Activated T-helper 1 cell treated with anti-CD3 and anti-CD28 coated beads, Interleukin-2, amount 50 U/mL, for 16 hours (primary cell): ENCODE measurements around the gene TAF4.

Experiments used
- DNase-seq, 2 donors: peaks; one replicate each; pipeline ENCODE4 v3.0.0-alpha.2; 2020; ENCODE audit warnings: low read depth in 1 of 2, low spot score in 1 of 2

The TAF4 gene

DNA sequence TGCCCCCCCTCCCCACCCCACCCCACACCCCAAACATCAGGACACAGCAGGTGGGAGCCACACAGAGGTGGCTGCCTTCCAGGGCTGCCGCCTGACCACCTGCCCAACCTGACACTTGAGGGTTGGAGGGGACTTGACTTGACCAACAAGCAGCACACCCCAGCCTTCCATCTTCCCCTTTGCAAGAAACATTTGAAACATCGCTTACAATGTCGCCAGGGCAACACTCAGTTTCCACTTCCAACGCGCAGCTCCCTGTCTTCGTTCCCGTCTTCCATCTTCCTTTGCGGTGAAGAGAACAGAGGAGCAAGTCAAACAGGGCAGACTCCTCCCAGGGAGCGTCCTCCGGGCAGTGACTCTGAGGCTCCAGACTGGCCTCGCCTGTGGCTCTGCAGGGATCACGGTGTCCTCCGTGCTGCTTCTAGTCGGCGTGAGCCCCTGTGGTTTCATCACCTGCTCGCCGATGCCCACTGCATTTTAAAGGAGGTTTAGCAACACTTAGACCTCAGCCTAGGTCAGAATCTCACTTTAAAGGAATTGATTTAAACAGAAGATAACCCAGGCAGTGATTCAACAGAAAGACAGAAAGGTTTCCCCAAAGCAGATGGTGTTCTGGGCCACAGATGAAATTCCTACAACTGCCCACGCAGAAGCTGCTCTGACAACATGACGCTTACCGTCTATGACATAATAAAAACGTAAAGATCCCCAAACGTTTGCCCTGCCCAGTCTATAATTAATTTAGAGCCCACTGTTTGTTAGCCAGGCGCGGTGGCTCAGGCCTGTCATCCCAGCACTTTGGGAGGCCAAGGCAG is 130.8 kb downstream of the TAF4 start:
- DNase-seq: no peak

DNA sequence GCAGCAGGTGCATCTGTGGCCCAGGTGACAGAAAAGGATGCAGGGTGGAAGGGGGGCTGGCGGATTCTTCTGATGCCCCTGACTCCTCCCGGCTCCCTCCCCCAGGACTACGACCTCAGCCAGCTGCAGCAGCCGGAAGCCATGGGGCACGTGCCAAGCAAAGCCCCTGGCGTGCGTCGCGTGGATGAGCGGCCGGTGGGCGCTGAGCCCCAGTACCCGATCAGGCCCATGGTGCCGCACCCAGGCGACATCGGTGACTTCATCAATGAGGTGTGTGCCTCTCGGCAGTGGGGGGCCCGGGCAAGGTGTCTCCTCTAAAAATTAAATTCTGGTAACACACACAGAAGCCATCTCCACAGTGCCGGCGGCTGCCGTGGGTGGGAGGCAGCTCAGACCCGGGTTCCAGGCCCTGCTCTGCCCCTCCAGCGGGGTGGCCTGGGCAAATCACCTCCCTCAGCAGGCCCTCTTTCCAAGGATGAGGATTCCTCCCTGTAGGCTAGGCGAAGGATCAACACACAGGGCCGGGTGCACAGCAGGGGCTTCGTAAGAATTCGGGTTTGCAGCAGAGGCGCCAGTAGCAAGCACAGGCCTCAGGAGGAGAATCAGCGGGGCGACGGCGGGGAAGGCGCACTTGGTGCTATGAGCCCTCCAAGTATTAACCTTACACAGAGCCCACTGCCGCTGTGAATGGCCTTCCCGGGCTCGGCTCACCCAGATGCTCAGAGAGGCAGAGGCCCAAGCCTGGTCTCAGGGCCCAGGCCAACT is 131.5 kb downstream of the TAF4 start:
- DNase-seq: no peak

DNA sequence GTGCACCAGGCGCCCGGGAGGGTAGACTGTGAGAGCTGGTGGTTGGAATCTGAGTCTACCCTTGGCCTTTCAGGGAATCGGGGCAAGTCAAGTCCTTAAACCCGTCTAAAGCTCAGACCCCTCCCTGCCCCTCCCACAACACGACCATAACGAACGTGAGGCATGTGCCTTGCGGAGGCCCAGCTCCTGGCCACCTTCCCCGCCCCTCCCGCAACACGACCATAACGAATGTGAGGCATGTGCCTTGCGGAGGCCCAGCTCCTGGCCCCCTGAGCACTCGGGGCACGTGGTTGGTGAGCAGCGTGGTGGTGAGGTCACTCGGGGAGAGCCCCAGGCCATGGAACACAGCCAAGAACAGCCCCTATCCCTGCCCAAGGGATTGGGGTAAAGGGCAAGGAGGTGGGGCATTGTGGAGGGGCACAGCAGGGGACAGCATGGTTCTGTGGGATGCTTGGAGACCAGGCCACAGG is 132.2 kb downstream of the TAF4 start:
- no peak for DNase-seq

DNA sequence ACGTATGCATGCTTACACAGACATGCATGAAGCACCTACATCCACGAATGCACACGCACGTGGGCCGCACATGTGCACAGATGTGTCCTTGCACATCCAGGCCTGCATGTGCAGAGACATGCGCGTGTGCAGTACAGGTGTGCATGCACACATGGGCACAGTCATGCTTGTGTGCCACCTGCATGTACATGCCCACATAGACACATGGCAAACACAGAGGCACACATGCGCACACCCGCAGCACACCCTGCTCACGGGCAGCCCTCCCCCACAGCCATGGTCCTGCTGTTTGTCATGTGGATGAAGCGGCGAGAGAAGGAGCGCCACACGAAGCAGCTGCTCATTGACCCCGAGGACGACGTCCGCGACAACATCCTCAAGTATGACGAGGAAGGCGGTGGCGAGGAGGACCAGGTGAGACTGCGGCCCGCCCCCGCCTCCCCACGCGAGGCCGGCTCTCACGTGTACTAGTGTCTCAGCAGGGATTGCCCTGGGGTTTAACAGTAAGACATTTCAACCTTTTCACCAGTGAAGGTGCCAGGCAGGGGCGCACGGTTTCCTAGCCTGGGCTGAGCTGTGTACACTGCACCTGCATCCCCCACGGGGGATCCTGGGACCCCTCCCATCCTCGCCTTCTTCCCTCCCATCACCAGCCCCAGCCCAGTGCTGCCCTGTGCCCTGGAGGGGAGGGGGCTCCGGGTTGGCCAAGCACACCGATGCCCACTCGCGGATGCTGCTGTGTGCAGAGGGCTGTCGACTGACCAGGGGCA is 132.8 kb downstream of the TAF4 start:
- no peak for DNase-seq

DNA sequence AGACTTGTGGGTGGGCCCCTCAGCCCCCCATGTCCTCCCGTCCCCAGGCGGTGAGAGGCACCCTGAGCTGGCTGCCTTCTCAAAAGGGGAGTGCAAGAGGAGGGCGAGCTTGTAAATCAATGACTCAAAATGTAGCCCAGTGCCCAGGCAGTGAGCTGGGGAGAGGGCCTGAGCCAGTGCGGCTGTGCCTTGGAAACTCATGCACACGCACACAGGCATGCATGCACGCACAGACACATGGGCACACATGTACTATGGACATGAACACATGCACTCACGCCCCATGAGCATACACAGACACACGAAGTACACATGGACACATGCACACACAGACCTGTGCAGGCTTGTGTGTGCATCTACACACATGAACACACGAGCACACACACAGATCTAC is 133.5 kb downstream of the TAF4 start:
- DNase-seq: no peak

DNA sequence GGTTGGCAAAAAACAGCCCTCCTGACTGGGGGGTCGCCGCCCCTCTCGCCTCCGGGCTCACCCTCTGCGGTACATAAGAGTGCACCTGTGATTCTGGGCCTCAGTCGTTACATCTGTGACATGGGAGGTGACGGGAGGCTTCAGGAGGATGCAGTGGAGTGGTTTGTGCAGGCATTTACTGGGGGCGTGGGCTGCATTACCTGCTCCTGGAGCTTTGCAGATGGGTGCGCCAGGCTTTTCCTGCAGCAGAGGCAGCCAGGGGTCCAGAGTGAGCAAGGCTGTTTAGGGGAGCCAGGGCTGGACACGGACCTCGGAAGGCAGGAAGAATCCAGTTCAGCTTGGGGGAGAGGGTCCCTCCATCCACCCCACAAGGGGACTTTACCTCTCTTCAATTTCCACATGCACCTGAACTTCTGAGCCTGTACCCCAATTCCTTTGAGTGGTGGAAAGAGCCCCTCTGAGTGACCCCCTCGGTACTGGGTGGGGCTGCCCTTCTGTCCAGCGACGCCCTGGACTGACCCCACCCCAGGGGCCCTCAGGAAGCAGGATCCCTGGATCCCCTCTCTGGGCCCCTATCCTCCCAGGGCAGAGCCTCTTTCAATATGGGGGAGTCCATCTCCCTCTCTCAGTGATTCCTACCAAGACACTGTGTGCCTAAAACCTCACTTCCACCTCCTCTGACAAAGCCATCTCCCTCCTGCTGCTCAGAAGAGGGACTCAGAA is 134.0 kb downstream of the TAF4 start:
- no peak for DNase-seq

DNA sequence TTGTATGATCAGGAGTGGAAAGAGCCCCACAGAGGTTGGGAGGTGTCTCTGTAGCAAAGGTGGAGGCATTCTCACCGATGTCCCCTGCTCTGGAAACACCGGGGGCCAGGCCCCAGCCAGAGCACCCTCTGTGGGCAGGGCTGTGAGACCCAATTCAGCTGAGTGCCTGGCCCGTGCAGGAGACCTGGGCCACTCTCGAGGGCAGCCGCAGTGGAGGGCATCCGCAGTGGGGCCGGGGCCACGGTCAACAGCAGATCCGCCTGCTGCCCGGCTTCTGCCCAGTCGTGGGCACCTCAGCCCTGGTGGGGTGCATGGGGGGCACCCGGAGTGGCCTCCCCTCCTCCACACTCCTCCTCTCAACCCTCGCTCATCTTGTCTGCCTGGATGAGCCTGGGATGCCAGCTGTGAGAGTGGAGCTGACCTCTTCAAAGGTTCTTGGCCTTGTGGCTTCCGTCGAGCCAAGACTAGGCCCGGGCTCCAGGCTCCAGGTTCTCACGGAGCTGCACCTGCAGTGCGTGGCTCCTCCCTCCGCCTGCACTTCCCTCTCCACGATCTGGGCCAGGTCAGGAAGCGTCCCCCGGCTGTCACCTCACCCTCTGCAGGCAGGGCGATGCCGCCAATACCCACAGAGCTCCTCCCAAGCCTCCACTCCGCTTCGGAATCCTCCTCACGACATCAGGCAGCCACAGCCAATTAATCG is 134.8 kb downstream of the TAF4 start:
- DNase-seq: no peak

DNA sequence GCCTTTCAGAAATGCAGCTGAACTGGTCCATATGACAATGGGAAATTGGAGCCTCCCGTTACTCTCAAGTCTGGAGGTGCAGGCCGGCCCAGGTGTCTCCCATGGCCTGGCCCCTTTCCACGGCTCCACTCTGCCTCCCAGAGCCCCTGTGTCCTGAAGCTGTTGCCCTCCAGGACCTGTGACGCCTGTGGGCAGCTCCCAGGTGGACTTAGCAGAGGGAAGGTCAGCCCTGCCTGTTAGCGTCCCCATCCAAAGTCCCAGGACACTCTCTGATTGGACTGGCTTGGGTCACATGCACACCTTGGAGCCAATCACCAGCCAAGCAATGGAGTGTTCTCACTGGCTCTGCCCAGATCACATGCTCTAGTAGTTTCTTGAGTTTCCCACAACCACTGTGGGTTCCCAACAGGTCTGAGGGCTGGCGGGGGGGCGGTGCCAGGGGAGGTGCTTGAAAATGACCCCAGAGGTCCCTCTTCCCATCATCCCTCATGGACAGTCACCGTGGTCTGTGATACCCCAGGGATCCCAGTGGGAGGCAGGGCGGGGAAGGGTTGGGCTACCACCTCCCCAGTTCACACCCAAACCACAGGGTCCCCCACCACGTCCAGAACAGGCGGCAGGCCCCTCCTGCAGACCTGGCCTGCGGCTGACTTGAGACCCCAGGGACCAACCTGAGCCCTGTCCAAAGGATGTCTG is 135.6 kb downstream of the TAF4 start:
- DNase-seq: no peak

DNA sequence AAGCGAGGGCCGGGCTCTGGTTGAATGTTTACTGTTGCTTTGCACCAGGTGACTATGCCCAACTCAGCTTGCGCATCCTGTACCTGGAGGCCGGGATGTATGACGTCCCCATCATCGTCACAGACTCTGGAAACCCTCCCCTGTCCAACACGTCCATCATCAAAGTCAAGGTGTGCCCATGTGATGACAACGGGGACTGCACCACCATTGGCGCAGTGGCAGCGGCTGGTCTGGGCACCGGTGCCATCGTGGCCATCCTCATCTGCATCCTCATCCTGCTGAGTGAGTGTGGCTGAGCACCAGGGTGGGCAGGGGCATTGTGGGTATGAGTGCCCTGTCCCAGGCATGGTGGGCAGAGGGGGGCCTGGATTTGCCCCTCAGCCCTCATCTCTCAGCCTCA is 136.1 kb downstream of the TAF4 start:
- DNase-seq: no peak

DNA sequence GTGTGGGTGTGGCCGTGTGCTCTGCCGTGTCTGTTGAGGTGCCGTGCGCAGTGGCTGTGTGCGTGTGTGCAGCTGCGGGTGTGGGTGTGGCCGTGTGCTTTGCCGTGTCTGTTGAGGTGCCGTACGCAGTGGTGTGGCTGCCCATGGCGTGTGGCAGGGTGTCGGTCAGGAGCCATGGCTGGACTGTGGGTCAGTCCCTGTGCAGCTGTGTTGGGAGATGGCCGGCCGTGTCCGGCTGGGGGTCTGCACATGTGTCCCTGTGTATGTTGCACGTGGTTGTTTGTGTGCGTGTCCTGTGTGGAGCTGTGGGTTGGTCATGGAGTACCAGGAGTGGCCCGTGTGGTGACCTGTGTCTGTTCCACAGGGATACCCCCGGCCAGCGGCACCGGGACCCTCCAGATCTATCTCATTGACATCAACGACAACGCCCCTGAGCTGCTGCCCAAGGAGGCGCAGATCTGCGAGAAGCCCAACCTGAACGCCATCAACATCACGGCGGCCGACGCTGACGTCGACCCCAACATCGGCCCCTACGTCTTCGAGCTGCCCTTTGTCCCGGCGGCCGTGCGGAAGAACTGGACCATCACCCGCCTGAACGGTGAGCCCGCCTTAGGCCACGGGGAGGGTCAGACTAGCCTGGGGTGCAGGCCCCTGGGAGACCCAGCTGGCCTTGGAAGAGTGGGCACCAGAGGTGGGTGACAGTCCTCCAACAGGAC is 137.7 kb downstream of the TAF4 start:
- DNase-seq: no peak

DNA sequence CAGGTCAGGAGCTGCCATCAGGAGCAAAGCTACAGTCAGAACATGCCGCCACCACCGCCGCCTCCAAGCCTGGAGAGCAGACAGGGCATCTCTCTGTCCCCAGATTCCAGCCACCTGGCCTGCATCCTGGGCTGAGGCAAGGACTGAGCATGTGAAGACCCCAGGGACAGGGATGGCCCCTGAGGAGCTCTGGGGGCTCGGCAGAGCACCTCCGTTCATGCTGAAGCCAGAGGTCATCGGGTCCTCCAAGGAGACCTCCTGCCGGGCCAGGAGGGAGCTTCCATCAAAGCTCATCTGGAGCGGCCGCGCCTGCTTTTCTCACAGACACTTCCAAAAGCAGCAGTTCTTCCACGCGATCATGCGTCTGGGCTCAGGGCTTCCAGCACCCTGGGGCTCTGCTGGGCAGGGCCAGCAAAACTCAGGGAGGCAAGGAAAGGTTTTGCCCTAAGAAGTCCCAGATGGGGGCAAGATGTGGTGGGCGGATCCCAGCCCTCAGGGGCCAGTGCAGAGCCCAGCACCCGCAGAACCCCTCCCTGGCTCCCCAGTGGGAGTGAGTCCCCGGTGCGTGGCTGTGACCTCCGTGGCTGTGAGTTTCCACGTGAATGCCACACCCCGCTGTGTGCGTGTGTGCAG is 138.4 kb downstream of the TAF4 start:
- DNase-seq: no peak

DNA sequence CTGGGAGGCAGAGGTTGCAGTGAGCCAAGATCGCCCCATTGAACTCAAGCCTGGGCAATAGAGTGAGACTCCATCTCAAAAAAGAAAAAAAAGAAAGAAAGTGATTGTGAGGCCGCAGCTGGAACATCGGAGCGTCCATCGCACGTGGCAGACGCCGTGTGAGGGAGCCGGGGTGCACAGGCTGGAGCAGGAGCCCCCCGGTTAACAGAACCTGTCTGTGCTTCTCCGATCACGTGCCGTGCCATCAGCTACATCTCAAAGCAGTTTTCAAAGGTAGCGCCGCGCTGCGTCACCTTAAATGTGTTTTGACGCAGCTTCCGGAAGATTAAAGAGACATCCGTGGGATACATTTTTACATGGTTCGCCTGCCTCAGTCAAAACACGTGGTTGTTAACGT is 138.9 kb downstream of the TAF4 start:
- DNase-seq: no peak

DNA sequence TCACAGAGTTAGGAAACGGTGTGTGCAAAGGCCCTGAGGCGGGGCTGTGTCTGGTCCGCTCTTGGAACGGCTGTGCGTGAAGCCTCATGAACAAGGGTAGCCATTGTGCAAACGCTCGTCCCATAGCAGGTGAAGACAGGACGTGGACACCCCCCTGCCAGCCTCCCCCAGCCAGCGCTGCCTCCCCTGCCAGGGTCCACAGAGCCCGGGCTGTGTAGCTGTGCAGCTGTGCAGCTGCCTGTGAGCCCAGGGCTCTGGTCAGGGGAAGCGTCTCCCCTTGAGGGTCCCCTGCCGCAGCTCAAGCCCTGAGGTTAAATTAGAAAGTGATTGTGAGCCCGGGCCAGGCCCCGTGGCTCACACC is 139.4 kb downstream of the TAF4 start:
- DNase-seq: no peak

DNA sequence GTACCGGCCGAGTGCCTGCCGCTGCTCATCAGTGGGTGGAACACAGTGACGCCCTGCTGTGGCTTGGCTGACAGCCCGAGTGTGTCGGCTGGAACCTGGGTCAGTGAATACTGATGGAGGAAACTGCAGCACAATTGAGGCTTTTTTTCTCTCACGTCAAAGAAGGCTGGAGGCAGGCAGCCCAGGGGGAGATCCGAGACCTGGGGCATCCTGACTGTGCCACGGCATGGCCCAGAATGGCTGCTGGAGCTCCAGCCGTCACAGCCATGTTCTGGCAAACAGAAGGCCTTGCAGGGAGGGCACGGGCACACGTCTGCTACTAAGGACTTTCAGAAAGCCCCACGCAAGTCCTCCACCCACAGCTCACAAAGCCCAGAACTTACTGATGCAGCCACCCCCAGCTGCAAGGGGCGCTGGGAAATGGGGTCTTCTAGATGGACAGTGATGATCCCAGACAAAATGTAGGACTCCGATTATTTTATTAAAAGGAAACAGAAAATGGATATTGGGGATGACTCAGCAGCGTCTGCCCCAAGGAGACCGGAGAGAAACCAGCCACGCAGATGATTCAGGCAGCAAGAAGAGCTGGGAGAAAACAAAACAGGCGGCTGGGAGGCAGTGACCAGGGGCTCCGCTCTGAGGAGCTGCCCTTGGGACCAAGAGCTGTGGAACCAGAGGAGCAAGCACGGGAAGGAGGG is 140.0 kb downstream of the TAF4 start:
- DNase-seq: no peak

DNA sequence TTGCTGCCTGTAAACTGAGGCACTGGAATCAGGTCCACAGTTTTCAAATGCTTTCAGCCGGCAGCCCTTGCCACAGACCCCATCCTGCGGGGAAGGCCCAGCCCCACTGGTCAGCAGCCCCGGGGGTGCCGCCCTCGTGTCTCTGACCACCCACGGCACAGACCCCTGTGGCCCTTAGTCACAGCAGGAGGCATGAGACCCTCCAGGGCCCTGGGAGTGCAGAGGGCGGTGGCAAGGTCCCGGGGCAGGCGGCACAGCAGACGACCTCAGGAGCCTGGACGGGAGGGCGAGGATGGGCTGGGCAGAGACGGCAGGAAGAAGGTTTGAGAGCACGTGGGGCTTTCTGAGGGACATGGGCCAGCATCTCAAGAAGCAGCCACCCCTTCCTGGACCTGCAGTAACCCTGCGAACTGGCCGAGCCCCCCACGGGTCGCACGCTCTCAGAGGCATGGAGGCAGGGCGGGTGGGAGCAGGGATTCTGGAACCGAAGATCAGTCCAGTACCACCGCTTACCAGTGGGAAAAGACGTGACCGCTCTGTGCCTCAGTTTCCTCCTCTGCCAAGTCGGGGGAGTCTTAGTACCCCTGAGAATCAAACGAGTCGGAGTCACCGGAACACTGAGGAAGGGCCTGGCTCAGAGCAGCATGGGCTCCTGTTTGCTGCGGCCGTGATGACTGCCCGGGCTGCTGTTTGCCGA is 140.7 kb downstream of the TAF4 start:
- DNase-seq: no peak
